HPDE6-E6E7 (cell line): ENCODE results near the gene PRKCE.

ENCODE experiments used
- DNase-seq: peaks from one replicate; pipeline ENCODE4 v3.0.0; 2011; ENCODE audit warnings: missing footprints; ENCODE audit errors: extremely low spot score

The PRKCE gene

GRCh38 chr2:45651415-45652089 lies at the start of gene PRKCE:
Gene PRKCE (plus strand): TSS chr2:45651675.
- no peak for DNase-seq

GRCh38 chr2:45602624-45603023 lies 48.9 kb upstream of the PRKCE start:
- DNase-seq, result no peak

GRCh38 chr2:45605116-45605515 lies 46.4 kb upstream of the PRKCE start:
- DNase-seq, result no peak

GRCh38 chr2:45606796-45607195 lies 44.7 kb upstream of the PRKCE start:
- no peak for DNase-seq

GRCh38 chr2:45607701-45608100 lies 43.8 kb upstream of the PRKCE start:
- DNase-seq, result peak; percentile 27

- peak; percentile 15 for DNase-seq
Observed at GRCh38 chr2:45610281-45611019, 41.0 kb upstream of the PRKCE start.

GRCh38 chr2:45611020-45611859 lies 40.2 kb upstream of the PRKCE start, which contains the start of gene SRBD1:
Gene SRBD1 (minus strand): TSS chr2:45611267. CDS start chr2:45605441, 5,826 bp downstream.
- DNase-seq, result peak; percentile 78

- no peak for DNase-seq
Observed at GRCh38 chr2:45612285-45612684, 39.2 kb upstream of the PRKCE start.

- no peak for DNase-seq
Observed at GRCh38 chr2:45612731-45613130, 38.7 kb upstream of the PRKCE start.

GRCh38 chr2:45614330-45614729 lies 37.1 kb upstream of the PRKCE start:
- DNase-seq, result no peak

- DNase-seq, result no peak
Observed at GRCh38 chr2:45614871-45615415, 36.5 kb upstream of the PRKCE start.

- DNase-seq, result no peak
Observed at GRCh38 chr2:45616658-45617411, 34.6 kb upstream of the PRKCE start.

- no peak for DNase-seq
Observed at GRCh38 chr2:45617496-45617895, 34.0 kb upstream of the PRKCE start.

- DNase-seq, result no peak
Observed at GRCh38 chr2:45622336-45623075, 29.0 kb upstream of the PRKCE start.

GRCh38 chr2:45623098-45623497 lies 28.4 kb upstream of the PRKCE start:
- DNase-seq, result no peak

- DNase-seq, result no peak
Observed at GRCh38 chr2:45625824-45626223, 25.7 kb upstream of the PRKCE start.

GRCh38 chr2:45626387-45627221 lies 24.9 kb upstream of the PRKCE start:
- DNase-seq, result no peak

- no peak for DNase-seq
Observed at GRCh38 chr2:45627911-45628310, 23.6 kb upstream of the PRKCE start.

GRCh38 chr2:45629971-45630370 lies 21.5 kb upstream of the PRKCE start:
- no peak for DNase-seq

GRCh38 chr2:45631319-45631718 lies 20.2 kb upstream of the PRKCE start:
- no peak for DNase-seq
